WTC11 (cell line): Measurements from ENCODE around the gene PRAME. TPM values are rescaled to one million over a fixed set of nuclear protein-coding genes. Genes with fewer than 3 reads are reported as not detected.

Experiments
- ATAC-seq: fragments of 200-7000 bp; cut with Tn5 transposase; 2 replicates; pipeline ENCODE4 v1.10.0; 2021; ENCODE audit warnings: mild to moderate bottlenecking, moderate library complexity
- CTCF ChIA-PET: fragments of 300-600 bp; sonication (Branson Sonifier 250); formaldehyde crosslinking; loops from one replicate; lab custom pipeline; 2021; ENCODE audit warnings: antibody characterized with exemption; lab: Charles Lee
- POLR2A ChIA-PET: fragments of 350-600 bp; sonication (Branson Sonifier 250); formaldehyde crosslinking; loops from one replicate; lab custom pipeline; 2021; ENCODE audit warnings: antibody characterized with exemption; lab: Charles Lee
- DNase-seq: peaks from one replicate; pipeline ENCODE4 v3.0.0; 2021; ENCODE audit warnings: low spot score
- H3K27ac Mint-ChIP-seq: 2 replicates; pipeline ENCODE4 v1.8.0; 2021; ENCODE audit warnings: mixed read lengths
- H3K27me3 Mint-ChIP-seq: 2 replicates; pipeline ENCODE4 v1.8.0; 2021; ENCODE audit warnings: low read depth, mild to moderate bottlenecking, moderate library complexity, mixed read lengths
- H3K36me3 Mint-ChIP-seq: 2 replicates; pipeline ENCODE4 v1.8.0; 2021; ENCODE audit warnings: mixed read lengths
- H3K4me1 Mint-ChIP-seq: 2 replicates; pipeline ENCODE4 v1.8.0; 2022; ENCODE audit warnings: mixed read lengths
- H3K4me3 Mint-ChIP-seq: 2 replicates; pipeline ENCODE4 v1.8.0; 2021; ENCODE audit warnings: mild to moderate bottlenecking, moderate library complexity, mixed read lengths
- H3K9me3 Mint-ChIP-seq: 2 replicates; pipeline ENCODE4 v1.8.0; 2021; ENCODE audit warnings: mixed read lengths
- CREB1 ChIP-seq: sonication (generic); formaldehyde crosslinking; IDR thresholded peaks from 2 replicates; pipeline ENCODE4 v1.8.0; 2023; ENCODE audit warnings: mild to moderate bottlenecking, missing genetic modification reagents
- CREM ChIP-seq: sonication (generic); formaldehyde crosslinking; IDR thresholded peaks from 2 replicates; pipeline ENCODE4 v1.8.1; 2022; ENCODE audit warnings: mild to moderate bottlenecking, missing genetic modification reagents, moderate library complexity
- FOXK1 ChIP-seq: sonication (generic); formaldehyde crosslinking; IDR thresholded peaks from 2 replicates; pipeline ENCODE4 v1.8.0; 2022; ENCODE audit warnings: mild to moderate bottlenecking, moderate library complexity, missing genetic modification reagents
- FOXP4 ChIP-seq: sonication (generic); formaldehyde crosslinking; IDR thresholded peaks from 2 replicates; pipeline ENCODE4 v1.8.0; 2022; ENCODE audit warnings: mild to moderate bottlenecking, missing genetic modification reagents
- GRHL2 ChIP-seq: fragments of 250-450 bp; sonication (Bioruptor Pico); IDR thresholded peaks from 2 replicates; pipeline ENCODE4 v1.8.0; 2022; ENCODE audit warnings: mild to moderate bottlenecking, moderate library complexity; ENCODE audit not compliant: insufficient replicate concordance, severe bottlenecking
- MXD4 ChIP-seq: fragments of 250-450 bp; sonication (Bioruptor Pico); IDR thresholded peaks from 2 replicates; pipeline ENCODE4 v1.8.0; 2021; ENCODE audit warnings: mild to moderate bottlenecking, moderate library complexity, borderline replicate concordance
- PRRX2 ChIP-seq: fragments of 250-450 bp; sonication (Bioruptor Pico); IDR thresholded peaks from 2 replicates; pipeline ENCODE4 v1.8.0; 2021; ENCODE audit warnings: mild to moderate bottlenecking
- STAT6 ChIP-seq: sonication (generic); formaldehyde crosslinking; conservative IDR thresholded peaks from 2 replicates; pipeline ENCODE4 v1.8.1; 2023; ENCODE audit warnings: mild to moderate bottlenecking, low read depth, missing genetic modification reagents, moderate library complexity
- ZNF138 ChIP-seq: sonication (generic); formaldehyde crosslinking; conservative IDR thresholded peaks from 2 replicates; pipeline ENCODE4 v1.8.1; 2022; ENCODE audit warnings: mild to moderate bottlenecking, moderate library complexity, missing genetic modification reagents
- ZNF232 ChIP-seq: sonication (generic); formaldehyde crosslinking; IDR thresholded peaks from 2 replicates; pipeline ENCODE4 v1.8.0; 2022; ENCODE audit warnings: mild to moderate bottlenecking, missing genetic modification reagents
- ZNF512 ChIP-seq: sonication (generic); formaldehyde crosslinking; IDR thresholded peaks from 2 replicates; pipeline ENCODE4 v1.8.1; 2022; ENCODE audit warnings: missing genetic modification reagents, borderline replicate concordance
- total RNA-seq: library from RNA; stranded (reverse); gene quantifications from 3 replicates; pipeline ENCODE4 v1.2.3, GENCODE V29; 2021
- TF ChIP-seq, protein P1 (sequence below): fragments of 250-450 bp; sonication (Bioruptor Pico); IDR thresholded peaks from 2 replicates; pipeline ENCODE4 v1.9.0; 2021; ENCODE audit warnings: mild to moderate bottlenecking, borderline replicate concordance
- TF ChIP-seq, protein P2 (sequence below): fragments of 200-600 bp; IDR thresholded peaks from 2 replicates; pipeline ENCODE4 v1.8.0; 2022; ENCODE audit warnings: antibody characterized with exemption
- TF ChIP-seq, protein P3 (sequence below): sonication (generic); formaldehyde crosslinking; IDR thresholded peaks from 2 replicates; pipeline ENCODE4 v1.8.1; 2023; ENCODE audit warnings: mild to moderate bottlenecking, missing genetic modification reagents, moderate library complexity

The PRAME gene
- total RNA-seq, 1 experiment from 2014 or later: 1.5 TPM

- TF ChIP-seq, protein P1, sequence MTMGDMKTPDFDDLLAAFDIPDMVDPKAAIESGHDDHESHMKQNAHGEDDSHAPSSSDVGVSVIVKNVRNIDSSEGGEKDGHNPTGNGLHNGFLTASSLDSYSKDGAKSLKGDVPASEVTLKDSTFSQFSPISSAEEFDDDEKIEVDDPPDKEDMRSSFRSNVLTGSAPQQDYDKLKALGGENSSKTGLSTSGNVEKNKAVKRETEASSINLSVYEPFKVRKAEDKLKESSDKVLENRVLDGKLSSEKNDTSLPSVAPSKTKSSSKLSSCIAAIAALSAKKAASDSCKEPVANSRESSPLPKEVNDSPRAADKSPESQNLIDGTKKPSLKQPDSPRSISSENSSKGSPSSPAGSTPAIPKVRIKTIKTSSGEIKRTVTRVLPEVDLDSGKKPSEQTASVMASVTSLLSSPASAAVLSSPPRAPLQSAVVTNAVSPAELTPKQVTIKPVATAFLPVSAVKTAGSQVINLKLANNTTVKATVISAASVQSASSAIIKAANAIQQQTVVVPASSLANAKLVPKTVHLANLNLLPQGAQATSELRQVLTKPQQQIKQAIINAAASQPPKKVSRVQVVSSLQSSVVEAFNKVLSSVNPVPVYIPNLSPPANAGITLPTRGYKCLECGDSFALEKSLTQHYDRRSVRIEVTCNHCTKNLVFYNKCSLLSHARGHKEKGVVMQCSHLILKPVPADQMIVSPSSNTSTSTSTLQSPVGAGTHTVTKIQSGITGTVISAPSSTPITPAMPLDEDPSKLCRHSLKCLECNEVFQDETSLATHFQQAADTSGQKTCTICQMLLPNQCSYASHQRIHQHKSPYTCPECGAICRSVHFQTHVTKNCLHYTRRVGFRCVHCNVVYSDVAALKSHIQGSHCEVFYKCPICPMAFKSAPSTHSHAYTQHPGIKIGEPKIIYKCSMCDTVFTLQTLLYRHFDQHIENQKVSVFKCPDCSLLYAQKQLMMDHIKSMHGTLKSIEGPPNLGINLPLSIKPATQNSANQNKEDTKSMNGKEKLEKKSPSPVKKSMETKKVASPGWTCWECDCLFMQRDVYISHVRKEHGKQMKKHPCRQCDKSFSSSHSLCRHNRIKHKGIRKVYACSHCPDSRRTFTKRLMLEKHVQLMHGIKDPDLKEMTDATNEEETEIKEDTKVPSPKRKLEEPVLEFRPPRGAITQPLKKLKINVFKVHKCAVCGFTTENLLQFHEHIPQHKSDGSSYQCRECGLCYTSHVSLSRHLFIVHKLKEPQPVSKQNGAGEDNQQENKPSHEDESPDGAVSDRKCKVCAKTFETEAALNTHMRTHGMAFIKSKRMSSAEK: no peak
- TF ChIP-seq CREB1 (CRISPR knock-in tag) (no peak), FOXK1 (no peak), ZNF138 (no peak)
Observed at GRCh38 chr22:22576989-22577427, 17.9 kb upstream of the PRAME start (continued).

DNA sequence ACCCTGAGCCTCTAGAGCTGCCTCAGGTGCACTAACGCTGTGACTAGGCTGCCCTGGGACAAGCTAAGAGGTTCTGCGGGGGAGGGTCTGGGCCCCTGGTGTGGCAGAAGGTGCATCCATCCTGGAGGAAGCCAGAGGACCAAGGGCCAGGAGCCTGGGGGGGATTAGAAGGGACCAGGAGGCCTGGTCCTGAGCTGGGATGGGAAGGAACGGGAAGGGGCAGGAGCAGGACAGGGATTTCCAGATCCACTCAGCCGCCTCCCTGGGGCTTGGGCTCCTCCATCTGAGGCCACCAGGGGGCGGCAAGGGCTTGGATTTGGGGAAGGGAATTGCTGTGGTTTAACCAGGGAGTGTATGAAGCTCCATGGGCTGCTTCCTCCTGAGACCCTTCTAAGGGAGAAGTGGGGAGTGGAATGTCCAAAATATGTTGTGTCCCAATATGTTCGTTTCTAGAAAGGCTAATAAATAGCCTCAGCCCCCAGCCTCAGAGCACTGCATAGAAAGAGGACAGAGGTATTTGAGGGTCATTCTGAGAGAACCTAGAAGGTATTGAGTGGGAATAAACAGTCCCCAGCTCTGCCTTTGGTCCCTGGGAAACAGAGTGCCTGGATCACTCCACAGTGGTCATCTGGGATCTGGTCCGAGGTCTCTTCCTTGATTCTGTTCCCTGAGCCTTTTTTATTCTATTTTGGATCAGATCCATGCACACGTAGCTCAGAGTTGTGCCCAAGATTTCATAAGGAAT lies 17.4 kb upstream of the PRAME start:
- Mint-ChIP-seq H3K4me3 (no peak overlapping the region), H3K27me3 (peaks cover 97% of the 10 kb centered on the region), H3K4me1 (no peaks in the 10 kb centered on the region), H3K9me3 (no peaks in the 10 kb centered on the region), H3K27ac (no peak overlapping the region), H3K36me3 (no peaks in the 10 kb centered on the region)
- ATAC-seq (peak; percentile 96), DNase-seq (peak; percentile 84)
- TF ChIP-seq, protein P2, sequence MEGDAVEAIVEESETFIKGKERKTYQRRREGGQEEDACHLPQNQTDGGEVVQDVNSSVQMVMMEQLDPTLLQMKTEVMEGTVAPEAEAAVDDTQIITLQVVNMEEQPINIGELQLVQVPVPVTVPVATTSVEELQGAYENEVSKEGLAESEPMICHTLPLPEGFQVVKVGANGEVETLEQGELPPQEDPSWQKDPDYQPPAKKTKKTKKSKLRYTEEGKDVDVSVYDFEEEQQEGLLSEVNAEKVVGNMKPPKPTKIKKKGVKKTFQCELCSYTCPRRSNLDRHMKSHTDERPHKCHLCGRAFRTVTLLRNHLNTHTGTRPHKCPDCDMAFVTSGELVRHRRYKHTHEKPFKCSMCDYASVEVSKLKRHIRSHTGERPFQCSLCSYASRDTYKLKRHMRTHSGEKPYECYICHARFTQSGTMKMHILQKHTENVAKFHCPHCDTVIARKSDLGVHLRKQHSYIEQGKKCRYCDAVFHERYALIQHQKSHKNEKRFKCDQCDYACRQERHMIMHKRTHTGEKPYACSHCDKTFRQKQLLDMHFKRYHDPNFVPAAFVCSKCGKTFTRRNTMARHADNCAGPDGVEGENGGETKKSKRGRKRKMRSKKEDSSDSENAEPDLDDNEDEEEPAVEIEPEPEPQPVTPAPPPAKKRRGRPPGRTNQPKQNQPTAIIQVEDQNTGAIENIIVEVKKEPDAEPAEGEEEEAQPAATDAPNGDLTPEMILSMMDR: peak; percentile 72
- TF ChIP-seq ZNF138: no peak
- ChIA-PET POLR2A (no interaction called here), CTCF (interaction anchor here (0.6 to 3.0 kb wide), 59 partner anchors 10 to 1520 kb away, joined by 3 to 103 read pairs (median 4); partner anchors contain the start of genes PRAME, ZNF280A and ZNF280B)

DNA sequence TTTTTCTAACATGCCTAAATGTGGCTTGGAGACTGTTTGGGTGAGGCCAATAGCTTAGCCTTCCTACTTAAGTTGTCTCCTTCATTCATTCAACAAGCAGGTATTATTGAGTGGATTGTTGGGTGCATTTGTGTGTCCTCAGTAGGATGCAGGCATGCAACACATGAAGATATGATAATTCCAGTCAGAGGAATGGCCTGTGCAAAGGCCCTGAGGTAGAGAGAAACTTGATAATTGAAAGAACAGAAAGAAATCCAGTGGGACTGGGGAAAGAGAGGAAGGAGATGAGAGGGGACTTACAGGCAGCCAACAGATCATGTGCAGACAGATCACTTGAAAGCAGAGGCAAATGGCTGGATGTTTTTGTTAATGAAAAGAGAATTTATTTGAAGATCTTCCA lies 15.3 kb upstream of the PRAME start:
- H3K4me1 Mint-ChIP-seq: no peaks in the 10 kb centered on the region
- H3K9me3 Mint-ChIP-seq: no peaks in the 10 kb centered on the region
- H3K27ac Mint-ChIP-seq: no peak overlapping the region
- POLR2A ChIA-PET: no interaction called here
- no peak overlapping the region for H3K4me3 Mint-ChIP-seq
- H3K36me3 Mint-ChIP-seq: no peaks in the 10 kb centered on the region
- DNase-seq: no peak
- peaks cover 96% of the 10 kb centered on the region for H3K27me3 Mint-ChIP-seq
- CTCF ChIA-PET: interaction anchor here (0.7 to 1.1 kb wide), 4 partner anchors 11 to 91 kb away, joined by 3 to 4 read pairs (median 3); partner anchors contain the start of gene PRAME
- no peak for ATAC-seq
- TF ChIP-seq ZNF512 (CRISPR knock-in tag) (no peak), STAT6 (CRISPR knock-in tag) (no peak), CREB1 (CRISPR knock-in tag) (no peak), ZNF232 (CRISPR knock-in tag) (no peak), GRHL2 (no peak), MXD4 (no peak), CREM (CRISPR knock-in tag) (no peak), PRRX2 (CRISPR knock-in tag) (no peak), FOXP4 (CRISPR knock-in tag) (no peak)
- TF ChIP-seq, protein P3, sequence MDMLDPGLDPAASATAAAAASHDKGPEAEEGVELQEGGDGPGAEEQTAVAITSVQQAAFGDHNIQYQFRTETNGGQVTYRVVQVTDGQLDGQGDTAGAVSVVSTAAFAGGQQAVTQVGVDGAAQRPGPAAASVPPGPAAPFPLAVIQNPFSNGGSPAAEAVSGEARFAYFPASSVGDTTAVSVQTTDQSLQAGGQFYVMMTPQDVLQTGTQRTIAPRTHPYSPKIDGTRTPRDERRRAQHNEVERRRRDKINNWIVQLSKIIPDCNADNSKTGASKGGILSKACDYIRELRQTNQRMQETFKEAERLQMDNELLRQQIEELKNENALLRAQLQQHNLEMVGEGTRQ (CRISPR knock-in tag): no peak
